ENCODE data around the gene FFAR2.

The FFAR2 gene

GRCh38 chr19:35436477-35437405 is 11.3 kb upstream of the FFAR2 start:
- TF ChIP-seq ZFX (IDR thresholded peaks at IDR 0.05; ENCODE audit: borderline replicate concordance), result no peak
- TF ChIP-seq, protein P1, sequence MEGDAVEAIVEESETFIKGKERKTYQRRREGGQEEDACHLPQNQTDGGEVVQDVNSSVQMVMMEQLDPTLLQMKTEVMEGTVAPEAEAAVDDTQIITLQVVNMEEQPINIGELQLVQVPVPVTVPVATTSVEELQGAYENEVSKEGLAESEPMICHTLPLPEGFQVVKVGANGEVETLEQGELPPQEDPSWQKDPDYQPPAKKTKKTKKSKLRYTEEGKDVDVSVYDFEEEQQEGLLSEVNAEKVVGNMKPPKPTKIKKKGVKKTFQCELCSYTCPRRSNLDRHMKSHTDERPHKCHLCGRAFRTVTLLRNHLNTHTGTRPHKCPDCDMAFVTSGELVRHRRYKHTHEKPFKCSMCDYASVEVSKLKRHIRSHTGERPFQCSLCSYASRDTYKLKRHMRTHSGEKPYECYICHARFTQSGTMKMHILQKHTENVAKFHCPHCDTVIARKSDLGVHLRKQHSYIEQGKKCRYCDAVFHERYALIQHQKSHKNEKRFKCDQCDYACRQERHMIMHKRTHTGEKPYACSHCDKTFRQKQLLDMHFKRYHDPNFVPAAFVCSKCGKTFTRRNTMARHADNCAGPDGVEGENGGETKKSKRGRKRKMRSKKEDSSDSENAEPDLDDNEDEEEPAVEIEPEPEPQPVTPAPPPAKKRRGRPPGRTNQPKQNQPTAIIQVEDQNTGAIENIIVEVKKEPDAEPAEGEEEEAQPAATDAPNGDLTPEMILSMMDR (IDR thresholded peaks at IDR 0.05), result no peak
- peak overlapping the region; percentile 27 for H3K27ac ChIP-seq

DNA sequence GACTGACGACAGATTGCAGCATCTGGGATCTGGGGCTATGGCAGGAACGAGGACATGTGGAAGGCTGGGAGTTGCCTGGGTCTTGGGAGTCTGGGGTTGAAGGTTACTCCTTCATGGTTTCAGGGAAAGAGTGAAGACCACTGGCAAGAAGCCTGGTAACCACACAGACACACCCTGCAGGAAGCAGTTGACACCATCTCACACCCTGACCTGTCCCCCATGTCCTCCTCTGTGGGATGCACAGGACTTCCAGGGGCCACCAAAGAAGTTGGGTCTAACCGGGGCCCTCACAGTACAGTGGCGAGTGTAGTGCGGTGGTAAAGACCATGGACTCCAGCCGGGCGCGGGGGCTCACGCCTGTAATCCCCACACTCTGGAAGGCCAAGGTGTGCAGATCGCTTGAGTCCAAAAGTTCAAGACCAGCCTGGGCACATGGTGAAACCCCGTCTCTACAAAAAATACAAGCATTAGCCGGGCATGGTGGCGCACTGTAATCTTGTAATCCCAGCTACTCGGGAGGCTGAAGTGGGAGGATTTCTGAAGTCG is 10.6 kb upstream of the FFAR2 start:
- TF ChIP-seq, protein P1 (IDR thresholded peaks at IDR 0.05), result no peak
- no peak for TF ChIP-seq ZFX (IDR thresholded peaks at IDR 0.05; ENCODE audit: borderline replicate concordance)

GRCh38 chr19:35438096-35438495 is 10.0 kb upstream of the FFAR2 start:
- TF ChIP-seq, protein P1 (IDR thresholded peaks at IDR 0.05), result no peak
- no peak for TF ChIP-seq ZFX (IDR thresholded peaks at IDR 0.05; ENCODE audit: borderline replicate concordance)

More for the DNA sequence above, 10.6 kb upstream of the FFAR2 start:
- peak overlapping the region; percentile 27 for H3K27ac ChIP-seq

DNA sequence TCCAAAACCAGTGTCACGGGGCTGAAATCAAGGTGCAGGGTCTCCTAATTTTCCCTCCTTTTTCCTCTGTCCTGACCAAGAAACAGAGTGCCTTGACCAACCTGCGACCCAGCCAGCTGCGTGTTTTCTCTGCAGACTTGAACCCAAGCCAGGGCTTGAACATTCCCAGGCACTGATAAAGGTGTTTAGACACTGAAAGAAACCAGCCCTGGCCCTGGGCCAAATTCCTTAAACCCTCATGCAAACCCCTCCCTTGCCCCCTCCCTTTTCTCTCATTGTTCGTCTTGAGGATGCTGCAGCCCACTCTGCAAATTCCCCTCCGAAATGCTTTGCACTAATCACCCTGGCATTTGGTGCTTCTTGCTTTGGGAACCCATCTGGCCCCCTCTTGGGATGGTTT is 9.5 kb upstream of the FFAR2 start:
- TF ChIP-seq, protein P1 (IDR thresholded peaks at IDR 0.05), result no peak
- TF ChIP-seq ZFX (IDR thresholded peaks at IDR 0.05; ENCODE audit: borderline replicate concordance), result no peak
- H3K27ac ChIP-seq, result no peak overlapping the region

More at GRCh38 chr19:35438096-35438495, 10.0 kb upstream of the FFAR2 start:
- H3K27ac ChIP-seq, result no peak overlapping the region

DNA sequence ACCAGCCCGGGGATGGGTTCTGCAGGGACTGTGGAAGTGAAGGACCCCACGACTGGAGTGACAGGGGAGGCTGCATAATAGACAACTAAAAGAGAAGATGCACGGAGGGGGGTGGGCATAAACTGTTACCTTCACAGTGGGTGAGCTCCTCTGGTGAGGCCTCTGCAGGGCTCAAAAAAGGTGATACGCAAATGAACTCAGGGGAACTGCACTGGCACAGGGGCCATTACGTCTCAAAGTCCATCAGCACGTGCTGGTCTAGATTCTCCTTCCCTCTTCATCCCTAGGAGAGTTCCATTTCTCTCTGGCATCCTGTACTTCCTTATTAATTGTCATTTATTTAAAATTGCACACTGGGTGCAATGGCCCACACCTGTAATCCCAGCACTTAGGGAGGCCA is 8.1 kb upstream of the FFAR2 start:
- no peak overlapping the region for H3K27ac ChIP-seq
- TF ChIP-seq ZFX (IDR thresholded peaks at IDR 0.05; ENCODE audit: borderline replicate concordance), result no peak
- TF ChIP-seq, protein P1 (IDR thresholded peaks at IDR 0.05), result no peak

GRCh38 chr19:35442091-35442490 is 6.0 kb upstream of the FFAR2 start:
- no peak for TF ChIP-seq ZFX (IDR thresholded peaks at IDR 0.05; ENCODE audit: borderline replicate concordance)
- TF ChIP-seq, protein P1 (IDR thresholded peaks at IDR 0.05), result no peak
- no peak overlapping the region for H3K27ac ChIP-seq

- no peak overlapping the region for H3K27ac ChIP-seq
- TF ChIP-seq ZFX (IDR thresholded peaks at IDR 0.05; ENCODE audit: borderline replicate concordance), result no peak
- TF ChIP-seq, protein P1 (IDR thresholded peaks at IDR 0.05), result no peak
These were observed 3.3 kb upstream of the FFAR2 start for GRCh38 chr19:35444735-35445134.
